IPS DF 4.7 (cell line): ENCODE measurements around the gene ZBTB20.

Experiments
- DNase-seq: peaks from one replicate; pipeline ENCODE4 v3.0.0-alpha.2; 2013; ENCODE audit warnings: low spot score; ENCODE audit errors: extremely low read depth

Gene ZBTB20

GRCh38 chr3:115089481-115089880, 57.6 kb downstream of the ZBTB20 start:
- no peak for DNase-seq

- DNase-seq: no peak
These were observed 59.6 kb downstream of the ZBTB20 start for GRCh38 chr3:115087512-115087911.

DNA sequence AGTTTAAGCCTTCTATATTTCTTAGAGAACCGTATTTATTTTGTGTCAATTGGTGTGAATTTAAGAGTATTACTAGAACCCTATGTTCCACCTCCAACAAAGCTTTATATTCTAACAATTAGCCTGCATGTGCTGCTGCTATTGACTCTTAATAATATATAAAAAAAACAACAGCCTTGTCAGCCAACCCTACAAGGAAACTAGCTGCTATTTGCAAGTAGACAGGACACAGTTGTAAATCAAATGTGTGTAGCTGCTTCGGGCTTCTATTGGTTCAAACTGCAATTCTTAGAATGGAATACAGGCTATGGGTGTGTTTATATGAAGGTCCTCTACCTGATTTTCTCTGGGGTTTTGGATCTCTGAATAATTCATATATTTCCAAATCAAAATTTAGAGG, 60.7 kb downstream of the ZBTB20 start:
- no peak for DNase-seq

DNA sequence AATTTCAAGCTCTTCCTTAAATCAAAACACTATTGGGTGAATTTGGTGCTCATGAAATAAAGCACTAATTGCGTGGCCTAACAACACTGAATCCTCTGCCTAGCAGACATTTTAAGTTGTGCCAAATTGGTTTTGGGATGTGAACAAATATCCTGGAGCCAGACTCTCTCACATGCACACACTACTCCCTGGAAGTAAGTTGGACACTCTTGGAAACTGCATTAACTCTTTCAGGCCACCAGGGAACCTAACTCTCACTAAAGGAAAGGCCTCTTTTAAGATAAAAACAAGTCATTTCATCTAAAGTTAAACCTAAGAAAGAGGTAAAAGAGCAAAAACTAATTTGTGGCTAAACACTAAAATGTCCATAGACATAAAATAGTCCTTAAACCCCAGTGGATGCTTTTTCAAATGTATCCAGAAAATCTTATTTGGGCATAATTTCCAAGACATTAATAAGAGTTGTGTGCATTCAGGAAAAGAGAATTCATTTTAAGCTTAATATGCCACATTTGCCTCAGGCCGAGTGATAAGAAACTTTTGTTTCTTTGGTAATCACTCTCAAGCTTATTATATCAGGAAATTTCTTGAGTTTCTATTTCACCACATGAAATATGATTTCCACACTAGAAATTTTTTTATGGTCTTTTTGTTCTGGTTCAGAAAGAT, 61.8 kb downstream of the ZBTB20 start:
- no peak for DNase-seq

- DNase-seq: no peak
These were observed 62.4 kb downstream of the ZBTB20 start for GRCh38 chr3:115084686-115085085.

DNA sequence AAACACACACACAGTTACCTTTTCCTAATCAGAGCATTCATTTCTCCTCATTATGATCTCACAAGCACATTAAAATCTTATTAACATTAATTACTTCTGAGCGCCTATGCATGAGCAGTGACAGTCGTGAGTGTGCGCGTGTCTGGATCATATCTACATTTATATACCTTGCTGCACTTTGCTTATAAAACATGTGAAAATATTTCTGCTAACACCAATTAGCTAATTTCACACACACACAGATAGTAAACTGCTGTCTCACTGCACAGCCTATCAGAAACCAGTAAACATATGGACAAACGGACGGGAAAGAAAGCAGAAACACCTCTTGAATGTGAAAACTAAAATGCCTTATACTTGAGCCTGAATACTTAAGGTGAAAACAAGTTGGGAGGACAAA, 64.8 kb downstream of the ZBTB20 start:
- DNase-seq: no peak

DNA sequence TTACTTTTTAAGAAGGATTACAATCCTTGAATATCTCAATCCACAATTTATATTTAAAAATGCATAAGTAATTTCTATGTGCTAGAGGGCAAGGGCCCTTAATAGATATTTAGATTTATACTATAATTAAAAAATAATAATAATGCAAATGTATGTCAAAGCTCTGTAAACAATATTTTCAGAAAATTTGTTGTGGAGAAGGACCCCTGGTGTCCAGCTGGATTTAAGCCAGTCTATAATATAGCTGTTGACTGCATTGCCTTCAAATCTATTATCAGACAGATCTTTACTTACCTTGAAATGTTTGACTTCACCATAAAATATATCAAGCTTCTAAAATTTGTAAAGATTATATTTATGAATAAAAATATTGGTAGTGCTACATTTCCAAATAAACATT, 65.6 kb downstream of the ZBTB20 start:
- DNase-seq: no peak

DNA sequence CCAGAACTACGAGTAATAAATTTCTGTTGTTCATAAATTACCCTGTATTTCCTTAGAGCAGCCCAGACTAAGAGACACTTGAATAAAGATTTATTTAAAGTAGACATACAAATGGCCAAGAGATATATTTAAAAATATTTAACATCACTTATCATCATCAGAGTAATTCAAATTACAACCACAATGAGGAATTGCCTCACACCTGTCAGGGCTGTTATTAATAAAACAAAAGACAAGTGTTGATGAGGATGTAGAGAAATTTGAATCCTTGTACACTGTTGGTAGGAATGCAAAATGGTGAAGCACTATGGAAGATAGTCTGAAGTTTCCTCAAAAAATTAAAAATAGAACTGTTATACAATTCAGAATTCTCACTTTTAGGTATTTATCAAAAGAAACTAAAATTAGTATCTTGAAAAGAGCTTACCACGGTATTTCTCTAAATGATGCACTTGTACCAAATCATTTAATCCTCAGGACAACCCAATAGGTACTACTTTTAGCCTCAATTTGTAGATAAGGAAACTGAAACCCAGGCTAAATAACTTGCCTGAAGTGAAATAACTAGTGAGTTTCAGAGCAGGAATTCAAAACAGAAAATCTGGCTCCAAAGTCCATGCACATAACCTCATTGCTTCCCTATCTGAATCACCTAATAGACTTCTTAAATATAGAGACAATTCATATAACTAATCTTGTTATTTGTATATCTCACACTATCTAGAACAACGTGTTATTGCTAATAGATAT, 69.4 kb downstream of the ZBTB20 start:
- no peak for DNase-seq

GRCh38 chr3:115074502-115074901, 72.6 kb downstream of the ZBTB20 start:
- no peak for DNase-seq

DNA sequence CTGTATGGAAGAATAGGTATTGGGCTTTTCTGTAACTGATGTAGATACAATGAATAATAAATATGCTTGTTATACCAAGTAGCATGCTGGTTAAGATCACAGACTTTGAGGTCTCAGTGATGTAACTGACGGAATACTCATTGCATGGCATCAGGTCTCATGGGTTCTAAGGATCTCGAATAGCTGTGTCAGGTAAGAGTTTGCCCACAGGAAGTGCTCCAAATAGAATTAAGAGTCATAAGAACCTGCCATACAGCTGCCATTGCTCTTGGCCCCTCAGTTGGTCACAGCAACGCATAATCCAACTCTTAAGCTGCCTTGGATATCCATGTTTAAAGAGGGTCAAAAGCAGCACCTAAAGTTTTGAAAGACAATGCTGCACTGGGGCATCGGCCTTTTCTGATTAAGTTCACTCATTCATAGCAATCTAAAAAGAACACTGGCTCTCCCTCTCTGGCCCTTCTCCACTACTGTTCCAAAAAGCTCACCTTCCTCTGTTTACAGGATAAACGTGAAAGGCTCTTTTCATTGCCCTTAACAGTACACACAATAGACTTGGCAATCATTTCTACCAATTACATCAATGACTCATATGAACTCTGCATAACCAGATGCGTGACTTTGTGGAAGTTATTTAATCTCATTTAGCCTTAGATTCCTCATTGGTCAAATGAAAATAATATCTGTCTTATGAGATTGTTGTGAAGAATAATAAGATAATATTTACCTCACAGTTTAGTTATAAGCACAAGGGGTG, 74.6 kb downstream of the ZBTB20 start:
- DNase-seq: no peak

- no peak for DNase-seq
These were observed 75.5 kb downstream of the ZBTB20 start for GRCh38 chr3:115071601-115072000.

DNA sequence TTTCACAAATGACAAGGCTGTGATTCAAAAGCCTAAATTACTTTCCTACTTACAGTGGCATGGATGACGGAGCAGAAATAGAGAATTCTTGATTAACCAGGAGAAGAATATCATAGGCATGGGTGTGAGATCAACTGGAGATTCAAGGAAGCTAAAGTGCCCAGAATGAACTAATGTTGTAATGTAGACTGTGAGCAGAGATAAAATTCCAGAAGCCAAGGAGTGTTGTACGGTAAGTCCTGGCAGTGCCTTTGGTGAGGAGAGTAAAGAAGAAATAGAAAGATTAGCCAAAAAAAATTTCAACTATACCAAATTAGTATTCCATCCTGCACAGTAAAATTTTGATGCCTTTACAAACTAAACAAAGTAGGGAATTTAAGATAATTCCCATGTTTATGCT, 75.9 kb downstream of the ZBTB20 start:
- no peak for DNase-seq

DNA sequence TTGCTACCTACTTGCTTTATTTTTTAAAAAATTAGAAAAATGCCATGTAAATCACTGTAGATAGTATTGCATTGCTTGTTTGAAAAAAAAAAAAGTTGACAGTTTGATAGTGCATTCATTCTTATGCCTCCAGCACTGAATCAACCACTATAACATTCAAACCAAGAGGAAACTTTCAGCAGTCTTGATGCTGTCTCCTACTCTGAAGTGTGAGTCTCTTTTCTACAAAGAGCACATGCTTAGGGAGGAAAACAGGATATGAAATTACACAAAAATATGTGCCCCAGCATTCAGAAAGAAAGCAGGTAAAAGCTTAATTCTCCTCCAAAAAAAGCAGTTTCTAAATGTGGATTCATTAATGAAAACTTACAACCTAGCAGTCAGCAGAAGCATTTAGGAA, 78.3 kb downstream of the ZBTB20 start:
- DNase-seq: no peak

GRCh38 chr3:115062412-115062956, 84.6 kb downstream of the ZBTB20 start:
- DNase-seq: no peak

GRCh38 chr3:115062009-115062408, 85.1 kb downstream of the ZBTB20 start:
- no peak for DNase-seq

GRCh38 chr3:115052906-115053305, 94.2 kb downstream of the ZBTB20 start:
- DNase-seq: no peak

- no peak for DNase-seq
These were observed 104.7 kb downstream of the ZBTB20 start for GRCh38 chr3:115042351-115042750.

DNA sequence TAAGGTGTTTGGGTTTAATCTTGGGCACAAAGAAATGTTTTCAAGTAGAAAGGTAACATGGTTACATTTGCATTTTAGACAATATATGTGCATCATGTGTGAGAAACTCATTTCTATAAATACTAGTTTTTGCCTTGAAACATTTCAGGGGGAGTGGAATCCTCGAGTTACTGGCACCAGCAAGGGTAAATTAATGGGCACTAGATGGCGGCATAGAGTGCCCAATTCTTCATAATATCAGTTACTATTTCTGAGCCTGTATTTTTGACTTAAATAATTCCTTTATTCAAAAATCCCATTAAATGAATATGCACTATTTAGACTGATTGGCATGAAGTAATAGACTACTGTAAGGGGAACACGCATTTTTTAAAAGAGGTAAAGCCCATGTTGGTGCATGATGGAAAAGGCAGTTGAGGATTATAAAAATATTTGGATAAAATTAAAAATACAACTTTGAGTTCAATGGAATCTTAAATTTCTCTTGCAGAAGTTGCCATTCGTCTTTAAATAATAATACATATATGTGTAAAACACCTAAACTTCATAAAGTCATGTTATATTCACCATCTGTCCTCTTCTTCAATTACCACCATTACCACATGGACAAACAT, 106.3 kb downstream of the ZBTB20 start:
- DNase-seq: no peak

GRCh38 chr3:115040246-115040645, 106.8 kb downstream of the ZBTB20 start:
- no peak for DNase-seq

- no peak for DNase-seq
These were observed 108.3 kb downstream of the ZBTB20 start for GRCh38 chr3:115038817-115039216.

GRCh38 chr3:115022835-115023398, 124.2 kb downstream of the ZBTB20 start:
- no peak for DNase-seq
